KMS-11 (cell line): ENCODE results near the gene ZNF774.

Experiments
- H2AFZ ChIP-seq: fragments of 200-600 bp; sonication (generic); 2 replicates; pipeline ENCODE4 v1.6.1; 2016; ENCODE audit warnings: antibody characterized with exemption, mixed run types, low read depth
- H3K27ac ChIP-seq: fragments of 200-600 bp; sonication (generic); 2 replicates; pipeline ENCODE4 v1.6.1; 2016; ENCODE audit warnings: mild to moderate bottlenecking, mixed run types
- H3K27me3 ChIP-seq: fragments of 200-600 bp; sonication (generic); 2 replicates; pipeline ENCODE4 v1.6.1; 2017; ENCODE audit warnings: mild to moderate bottlenecking, low read depth, mixed run types, moderate library complexity; ENCODE audit not compliant: insufficient read depth
- H3K36me3 ChIP-seq: fragments of 200-600 bp; sonication (generic); 2 replicates; pipeline ENCODE4 v1.6.1; 2017; ENCODE audit warnings: mild to moderate bottlenecking, mixed run types; ENCODE audit not compliant: insufficient read depth
- H3K4me1 ChIP-seq: fragments of 200-600 bp; sonication (generic); 2 replicates; pipeline ENCODE4 v1.6.1; 2016; ENCODE audit warnings: mild to moderate bottlenecking, low read depth, mixed run types; ENCODE audit not compliant: poor library complexity, severe bottlenecking
- H3K4me2 ChIP-seq: fragments of 200-600 bp; sonication (generic); 2 replicates; pipeline ENCODE4 v1.7.0; 2016; ENCODE audit warnings: mild to moderate bottlenecking, mixed run types
- H3K4me3 ChIP-seq: fragments of 200-600 bp; sonication (generic); IDR thresholded peaks from 2 replicates; pipeline ENCODE4 v1.6.1; 2017; ENCODE audit warnings: low read depth, low read length, mixed read lengths; ENCODE audit not compliant: insufficient read depth
- H3K79me2 ChIP-seq: fragments of 200-600 bp; sonication (generic); 2 replicates; pipeline ENCODE4 v1.6.1; 2016; ENCODE audit warnings: low read depth, mixed run types; ENCODE audit not compliant: insufficient read depth
- H3K9ac ChIP-seq: fragments of 200-600 bp; sonication (generic); 2 replicates; pipeline ENCODE4 v1.6.1; 2016; ENCODE audit warnings: mild to moderate bottlenecking, mixed run types
- H4K20me1 ChIP-seq: fragments of 200-600 bp; sonication (generic); 2 replicates; pipeline ENCODE4 v1.6.1; 2016; ENCODE audit warnings: mild to moderate bottlenecking, mixed run types; ENCODE audit not compliant: insufficient read depth
- TF ChIP-seq, protein P1 (sequence below): fragments of 200-600 bp; sonication (generic); conservative IDR thresholded peaks from 2 replicates; pipeline ENCODE4 v1.6.1; 2017; ENCODE audit warnings: low read depth, mild to moderate bottlenecking, antibody characterized with exemption, low read length, moderate library complexity, mixed read lengths

Gene ZNF774

GRCh38 chr15:90326441-90326840 lies 25.6 kb upstream of the ZNF774 start:
- Histone ChIP-seq H3K4me3 (no peak overlapping the region), H3K79me2 (no peaks in the 10 kb centered on the region), H4K20me1 (no peaks in the 10 kb centered on the region), H3K36me3 (no peaks in the 10 kb centered on the region), H2AFZ (no peak overlapping the region), H3K4me2 (no peak overlapping the region), H3K4me1 (no peaks in the 10 kb centered on the region), H3K27me3 (no peaks in the 10 kb centered on the region), H3K9ac (no peak overlapping the region), H3K27ac (no peak overlapping the region)
- TF ChIP-seq, protein P1, sequence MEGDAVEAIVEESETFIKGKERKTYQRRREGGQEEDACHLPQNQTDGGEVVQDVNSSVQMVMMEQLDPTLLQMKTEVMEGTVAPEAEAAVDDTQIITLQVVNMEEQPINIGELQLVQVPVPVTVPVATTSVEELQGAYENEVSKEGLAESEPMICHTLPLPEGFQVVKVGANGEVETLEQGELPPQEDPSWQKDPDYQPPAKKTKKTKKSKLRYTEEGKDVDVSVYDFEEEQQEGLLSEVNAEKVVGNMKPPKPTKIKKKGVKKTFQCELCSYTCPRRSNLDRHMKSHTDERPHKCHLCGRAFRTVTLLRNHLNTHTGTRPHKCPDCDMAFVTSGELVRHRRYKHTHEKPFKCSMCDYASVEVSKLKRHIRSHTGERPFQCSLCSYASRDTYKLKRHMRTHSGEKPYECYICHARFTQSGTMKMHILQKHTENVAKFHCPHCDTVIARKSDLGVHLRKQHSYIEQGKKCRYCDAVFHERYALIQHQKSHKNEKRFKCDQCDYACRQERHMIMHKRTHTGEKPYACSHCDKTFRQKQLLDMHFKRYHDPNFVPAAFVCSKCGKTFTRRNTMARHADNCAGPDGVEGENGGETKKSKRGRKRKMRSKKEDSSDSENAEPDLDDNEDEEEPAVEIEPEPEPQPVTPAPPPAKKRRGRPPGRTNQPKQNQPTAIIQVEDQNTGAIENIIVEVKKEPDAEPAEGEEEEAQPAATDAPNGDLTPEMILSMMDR = no peak

GRCh38 chr15:90327311-90327710 lies 24.8 kb upstream of the ZNF774 start:
- Histone ChIP-seq H3K27ac (no peak overlapping the region), H3K4me3 (no peak overlapping the region), H3K79me2 (no peaks in the 10 kb centered on the region), H2AFZ (no peak overlapping the region), H4K20me1 (no peaks in the 10 kb centered on the region), H3K36me3 (no peaks in the 10 kb centered on the region), H3K9ac (no peak overlapping the region), H3K4me2 (no peak overlapping the region), H3K4me1 (no peaks in the 10 kb centered on the region), H3K27me3 (no peaks in the 10 kb centered on the region)
- TF ChIP-seq, protein P1 = no peak

DNA sequence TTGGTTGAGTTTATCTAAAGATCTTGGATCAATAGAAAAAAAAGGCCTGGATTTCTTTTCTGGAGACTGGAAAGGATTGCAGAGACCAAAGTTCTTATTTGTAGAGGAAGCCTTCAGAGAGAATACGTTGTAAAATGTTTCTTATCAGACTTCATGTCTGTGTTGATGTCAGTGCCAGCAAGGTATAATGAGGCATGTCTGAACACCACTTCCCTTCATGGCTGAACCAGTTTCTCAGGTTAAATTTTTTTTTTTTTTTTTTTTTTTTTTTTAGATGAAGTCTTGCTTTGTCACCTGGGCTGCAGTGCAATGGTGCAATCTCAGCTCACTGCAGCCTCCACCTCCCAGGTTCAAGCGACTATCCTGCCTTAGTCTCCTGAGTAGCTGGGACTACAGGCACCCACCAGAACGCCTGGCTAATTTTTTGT lies 17.8 kb upstream of the ZNF774 start:
- TF ChIP-seq, protein P1 = no peak

DNA sequence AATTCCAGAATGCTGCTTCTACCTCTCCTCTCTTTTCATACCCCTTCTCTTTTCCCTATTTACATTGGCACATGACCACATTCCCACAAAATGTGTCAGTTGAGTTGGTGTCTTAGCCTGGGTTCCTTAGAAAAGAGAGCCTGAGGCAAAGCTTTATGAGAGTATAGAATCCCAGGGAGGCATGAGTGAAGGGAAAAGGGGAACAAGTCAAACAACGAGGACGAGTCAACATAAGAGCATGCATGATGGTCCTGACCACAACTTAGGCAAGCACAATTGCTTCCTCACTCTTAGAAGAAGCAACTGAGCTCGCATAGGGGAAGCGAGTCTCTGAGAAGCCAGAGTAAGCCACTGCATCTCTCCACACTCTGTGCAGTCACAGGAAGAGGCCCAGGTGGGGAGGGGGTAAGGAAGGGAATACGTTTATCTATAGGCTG lies 15.4 kb upstream of the ZNF774 start:
- Histone ChIP-seq H3K4me2 (no peak overlapping the region), H3K36me3 (no peaks in the 10 kb centered on the region), H4K20me1 (no peaks in the 10 kb centered on the region), H3K27ac (no peak overlapping the region), H3K4me3 (no peak overlapping the region), H3K9ac (no peak overlapping the region), H3K79me2 (no peaks in the 10 kb centered on the region), H2AFZ (no peak overlapping the region), H3K4me1 (no peaks in the 10 kb centered on the region), H3K27me3 (no peaks in the 10 kb centered on the region)
- TF ChIP-seq, protein P1 = no peak

More for the DNA sequence above, 17.8 kb upstream of the ZNF774 start:
- H3K36me3 ChIP-seq = no peaks in the 10 kb centered on the region
- H3K4me3 ChIP-seq = no peak overlapping the region
- H2AFZ ChIP-seq = no peak overlapping the region
- H3K27ac ChIP-seq = no peak overlapping the region
- H3K27me3 ChIP-seq = no peaks in the 10 kb centered on the region
- H4K20me1 ChIP-seq = no peaks in the 10 kb centered on the region
- no peaks in the 10 kb centered on the region for H3K4me1 ChIP-seq
- no peak overlapping the region for H3K9ac ChIP-seq
- no peaks in the 10 kb centered on the region for H3K79me2 ChIP-seq
- no peak overlapping the region for H3K4me2 ChIP-seq
